Kidney glomerular epithelial cell (primary cell): Measurements from ENCODE around the gene DAP3.
"Not testable (repeated sequence)": the region's sequence is repeated elsewhere in the genome, so short reads cannot be mapped to it uniquely, and the experiment has no call there.

ENCODE experiments used
- DNase-seq: peaks from one replicate; lab custom pipeline; 2025; lab: John Stamatoyannopoulos, UW

The DAP3 gene

DNA sequence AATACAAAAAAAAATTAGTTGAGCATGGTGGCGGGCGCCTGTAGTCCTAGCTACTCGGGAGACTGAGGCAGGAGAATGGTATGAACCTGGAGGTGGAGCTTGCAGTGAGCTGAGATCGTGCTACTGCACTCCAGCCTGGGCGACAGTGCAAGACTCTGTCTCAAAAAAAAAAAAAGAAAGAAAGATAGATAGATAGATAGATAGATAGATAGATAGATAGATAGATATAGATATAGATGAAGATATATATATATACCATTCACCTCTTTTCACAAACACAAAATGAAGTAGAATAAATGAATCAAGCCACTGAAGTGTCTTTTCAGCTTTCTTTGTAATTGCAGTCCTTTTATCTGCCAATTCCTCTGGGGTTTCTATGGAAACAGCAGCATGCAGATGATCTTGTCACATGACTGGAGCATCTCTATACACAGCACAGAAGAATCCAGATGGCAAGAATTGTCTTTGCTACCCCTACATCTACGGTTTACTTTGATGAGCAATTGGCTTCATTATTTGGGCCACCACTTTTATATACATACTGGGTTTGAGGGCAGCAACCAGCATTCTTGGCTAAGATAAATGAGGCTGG lies 29.7 kb downstream of the DAP3 start:
- DNase-seq, result not testable (repeated sequence)

GRCh38 chr1:155719703-155720102 lies 30.8 kb downstream of the DAP3 start:
- DNase-seq, result no peak

GRCh38 chr1:155725142-155725541 lies 36.3 kb downstream of the DAP3 start:
- DNase-seq, result no peak

- peak; percentile 47 for DNase-seq
These were observed 40.4 kb downstream of the DAP3 start for GRCh38 chr1:155729031-155729898.

DNA sequence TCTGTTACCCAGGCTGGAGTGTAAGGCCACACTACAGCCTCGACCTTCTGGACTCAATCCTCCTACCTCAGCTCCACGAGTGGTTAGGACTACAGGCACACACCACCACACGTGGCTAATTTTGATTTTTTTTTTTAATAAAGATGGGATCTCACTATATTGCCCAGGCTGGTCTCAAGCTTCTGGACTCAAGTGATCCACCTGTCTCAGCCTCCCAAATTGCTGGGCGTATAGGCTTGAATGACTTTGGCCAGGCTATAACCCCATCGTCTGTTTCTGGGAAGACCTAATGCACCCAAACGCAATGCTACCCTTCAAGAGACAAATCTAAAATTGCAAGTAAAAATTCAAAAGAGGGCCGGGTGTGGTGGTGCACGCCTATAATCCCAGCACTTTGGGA lies 52.1 kb downstream of the DAP3 start:
- no peak for DNase-seq

DNA sequence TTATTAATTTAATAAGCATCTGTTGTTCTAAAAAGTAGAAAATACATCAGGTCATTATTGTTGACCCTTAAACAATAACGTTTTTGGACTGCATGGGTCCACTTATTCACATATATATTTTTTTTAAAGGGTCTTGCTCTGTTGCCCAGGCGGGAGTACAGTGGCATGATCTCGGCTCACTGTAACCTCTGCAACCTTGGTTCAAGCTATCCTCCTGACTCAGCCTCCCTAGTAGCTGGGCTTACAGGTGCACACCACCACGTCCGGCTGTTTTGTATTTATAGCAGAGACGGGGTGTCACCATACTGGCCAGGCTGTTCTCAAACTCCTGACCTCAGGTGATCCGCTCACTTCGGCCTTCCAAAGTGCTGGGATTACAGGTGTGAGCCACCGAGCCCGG lies 53.0 kb downstream of the DAP3 start:
- DNase-seq, result no peak

- no peak for DNase-seq
These were observed 55.9 kb downstream of the DAP3 start for GRCh38 chr1:155744711-155745283.

DNA sequence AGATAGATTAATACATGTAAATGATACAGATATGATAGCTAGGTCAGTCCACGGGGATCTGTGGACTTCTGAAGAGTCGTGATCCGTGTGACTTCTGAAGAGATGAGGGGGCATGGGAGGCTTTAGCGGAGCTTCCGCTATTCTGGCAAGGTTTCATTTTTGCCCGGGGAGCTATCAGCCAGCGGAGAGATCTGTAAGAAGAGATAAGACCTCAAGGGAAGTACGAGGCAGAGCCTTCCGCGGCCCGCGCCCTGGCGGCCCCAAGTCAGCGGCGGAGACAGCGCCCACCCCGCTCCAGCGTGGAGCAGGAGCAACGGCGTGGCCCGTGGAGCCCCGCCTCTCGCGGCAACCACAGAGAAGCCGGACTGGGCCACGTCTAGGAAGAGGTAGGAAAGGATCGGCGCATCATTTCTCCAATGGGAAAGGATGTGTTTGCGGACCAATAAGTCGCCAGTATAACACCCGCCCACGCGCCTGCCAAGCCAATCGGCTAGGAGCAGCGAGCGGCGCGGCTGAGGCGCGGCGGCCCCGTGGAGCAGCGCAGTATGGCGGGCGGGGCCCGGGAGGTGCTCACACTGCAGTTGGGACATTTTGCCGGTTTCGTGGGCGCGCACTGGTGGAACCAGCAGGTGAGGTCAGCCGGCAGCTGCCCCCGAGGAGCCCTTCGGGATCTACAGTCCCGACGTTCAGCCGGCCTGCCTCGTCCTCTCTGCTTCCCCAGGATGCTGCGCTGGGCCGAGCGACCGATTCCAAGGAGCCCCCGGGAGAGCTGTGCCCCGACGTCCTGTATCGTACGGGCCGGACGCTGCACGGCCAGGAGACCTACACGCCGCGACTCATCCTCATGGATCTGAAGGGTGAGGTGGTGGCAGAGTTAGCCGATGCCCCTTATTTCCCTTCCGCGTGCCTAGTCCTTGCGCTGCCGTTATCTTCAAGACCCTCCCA lies 56.7 kb downstream of the DAP3 start:
- DNase-seq, result peak; percentile 91

DNA sequence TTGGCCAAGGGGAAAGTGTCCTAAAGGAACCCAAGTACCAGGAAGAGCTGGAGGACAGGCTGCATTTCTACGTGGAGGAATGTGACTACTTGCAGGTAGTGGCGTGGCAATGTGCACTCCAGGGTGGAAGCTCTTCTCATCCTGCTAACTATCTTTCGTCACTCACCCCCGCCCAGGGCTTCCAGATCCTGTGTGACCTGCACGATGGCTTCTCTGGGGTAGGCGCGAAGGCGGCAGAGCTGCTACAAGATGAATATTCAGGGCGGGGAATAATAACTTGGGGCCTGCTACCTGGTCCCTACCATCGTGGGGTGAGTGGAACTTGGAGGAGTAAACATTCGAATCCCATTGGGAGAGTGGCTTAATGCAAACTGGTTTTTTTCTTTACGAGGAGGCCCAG lies 58.7 kb downstream of the DAP3 start:
- not testable (repeated sequence) for DNase-seq

GRCh38 chr1:155748141-155748540 lies 59.2 kb downstream of the DAP3 start:
- DNase-seq, result not testable (repeated sequence)

DNA sequence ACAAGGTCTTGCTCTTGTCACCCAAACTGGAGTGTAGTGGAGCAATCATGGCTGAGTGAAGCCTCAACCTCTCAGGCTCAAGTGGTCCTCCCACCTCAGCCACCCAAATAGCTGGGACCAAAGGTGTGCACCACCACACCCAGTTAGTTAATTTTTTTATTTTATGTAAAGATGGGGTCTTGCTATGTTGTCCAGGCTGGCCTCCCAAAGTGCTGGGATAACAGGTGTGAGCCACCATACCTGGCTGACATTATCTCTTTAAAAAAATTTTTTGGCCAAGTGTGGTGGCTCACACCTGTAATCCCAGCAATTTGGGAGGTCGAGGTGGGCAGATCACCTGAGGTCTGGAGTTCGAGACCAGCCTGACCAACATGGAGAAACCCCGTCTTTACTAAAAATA lies 70.1 kb downstream of the DAP3 start:
- not testable (repeated sequence) for DNase-seq

GRCh38 chr1:155759966-155760630 lies 71.2 kb downstream of the DAP3 start:
- no peak for DNase-seq

- no peak for DNase-seq
These were observed 72.0 kb downstream of the DAP3 start for GRCh38 chr1:155760751-155761475.

DNA sequence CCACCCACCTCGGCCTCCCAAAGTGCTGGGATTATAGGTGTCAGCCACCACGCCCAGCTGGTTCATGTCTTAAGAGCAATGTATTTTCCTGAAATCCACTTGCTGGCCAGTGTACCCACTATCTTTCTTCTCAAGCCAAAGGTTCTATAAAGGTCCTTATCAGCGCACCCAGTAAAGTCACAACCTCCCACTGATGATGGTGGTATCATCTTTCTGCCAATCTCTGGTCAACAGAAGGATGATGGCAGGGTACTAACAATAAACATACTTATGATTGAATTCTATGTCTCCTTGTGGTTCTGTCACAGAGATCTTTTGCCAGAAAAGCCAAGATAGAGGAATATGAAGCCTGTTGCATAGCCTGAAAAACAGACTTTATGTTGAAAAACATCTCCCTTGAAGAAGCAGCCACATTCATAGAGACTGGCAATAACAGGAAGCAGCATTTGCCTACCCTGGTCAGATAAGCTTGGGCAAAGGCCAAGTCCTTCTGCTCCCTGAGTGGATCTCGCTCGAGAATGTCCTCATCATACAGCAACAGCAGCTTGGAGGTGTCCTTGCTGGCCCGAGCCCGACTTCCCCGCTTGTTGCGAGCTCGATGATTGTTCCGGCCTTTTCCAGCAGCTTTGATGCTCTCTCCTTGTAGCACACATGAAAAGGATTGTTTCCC lies 73.0 kb downstream of the DAP3 start:
- no peak for DNase-seq

DNA sequence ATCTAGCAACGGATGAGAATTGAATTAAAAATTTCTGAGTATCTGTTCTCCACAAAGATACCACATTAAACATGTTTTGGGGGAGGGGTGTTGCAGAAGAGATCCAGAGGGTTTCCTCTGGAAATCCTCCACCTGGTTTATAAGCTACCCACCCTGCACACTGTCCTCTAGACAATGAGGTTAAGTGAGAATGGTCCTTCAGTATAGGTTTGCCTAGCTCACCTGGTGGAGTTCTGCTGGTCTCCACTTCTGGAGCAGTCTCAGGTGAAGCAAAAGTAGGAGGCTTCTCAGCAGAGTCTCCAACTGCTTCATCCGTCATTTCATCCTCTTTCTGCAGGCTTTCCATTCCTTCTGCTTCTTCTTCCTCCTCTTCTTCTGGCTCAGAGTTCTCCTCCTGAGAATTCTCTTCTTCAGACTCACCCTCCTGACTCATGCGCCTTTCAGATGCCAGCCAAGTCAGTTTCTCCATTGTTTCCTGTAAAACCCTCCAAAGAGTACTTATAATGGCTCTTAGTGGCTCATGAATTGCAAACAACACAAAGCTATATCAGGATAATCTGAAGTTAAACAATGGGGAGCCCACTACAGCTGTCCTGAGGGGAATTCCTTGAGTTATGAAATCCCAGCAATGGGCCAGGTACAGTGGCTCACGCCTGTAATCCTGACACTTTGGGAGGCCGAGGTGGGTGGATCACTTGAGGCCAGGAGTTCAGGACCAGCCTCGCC lies 74.4 kb downstream of the DAP3 start:
- DNase-seq, result peak; percentile 75

DNA sequence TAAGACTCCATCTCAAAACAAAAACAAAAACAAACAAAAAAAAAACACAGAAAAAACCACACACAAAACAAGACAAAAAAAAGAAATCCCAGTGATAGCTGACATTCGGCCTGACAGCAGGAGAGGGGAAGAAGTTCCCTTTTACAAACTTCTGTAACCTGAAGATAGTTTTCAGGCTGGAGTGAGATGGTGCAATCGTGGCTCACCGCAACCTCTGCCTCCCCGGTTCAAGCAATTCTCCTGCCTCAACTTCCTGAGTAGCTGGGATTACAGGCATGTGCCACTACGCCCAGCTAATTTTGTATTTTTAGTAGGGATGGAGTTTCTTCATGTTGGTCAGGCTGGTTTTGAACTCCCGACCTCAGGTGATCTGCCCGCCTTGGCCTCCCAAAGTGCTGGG lies 75.1 kb downstream of the DAP3 start:
- DNase-seq, result not testable (repeated sequence)

DNA sequence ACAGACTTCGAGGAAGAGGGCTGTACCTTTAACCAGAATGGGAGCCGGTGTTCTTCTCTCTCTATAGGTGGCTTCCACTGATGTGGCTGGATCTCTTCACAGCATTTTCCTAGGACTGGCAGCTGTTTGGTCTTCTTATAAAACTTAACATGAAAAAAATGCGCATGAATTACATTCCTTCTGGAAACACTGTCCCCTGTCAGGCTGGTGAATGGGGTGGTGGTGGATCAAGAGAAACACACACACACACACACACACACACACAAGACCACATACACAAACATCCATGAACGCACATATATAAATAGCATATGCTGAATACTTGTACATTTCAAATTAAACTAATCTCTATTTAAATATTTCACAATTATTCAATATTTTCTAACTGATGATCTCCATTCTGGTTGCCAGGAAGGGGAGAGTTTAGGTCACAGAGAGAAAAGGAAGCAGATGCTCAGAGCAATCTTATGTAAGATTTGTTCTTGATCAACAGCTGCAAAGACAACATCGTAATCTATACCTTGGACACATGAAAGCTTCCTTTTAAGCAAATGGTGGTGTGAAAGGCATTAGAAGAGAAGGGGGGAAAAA lies 78.6 kb downstream of the DAP3 start:
- DNase-seq, result not testable (repeated sequence)

DNA sequence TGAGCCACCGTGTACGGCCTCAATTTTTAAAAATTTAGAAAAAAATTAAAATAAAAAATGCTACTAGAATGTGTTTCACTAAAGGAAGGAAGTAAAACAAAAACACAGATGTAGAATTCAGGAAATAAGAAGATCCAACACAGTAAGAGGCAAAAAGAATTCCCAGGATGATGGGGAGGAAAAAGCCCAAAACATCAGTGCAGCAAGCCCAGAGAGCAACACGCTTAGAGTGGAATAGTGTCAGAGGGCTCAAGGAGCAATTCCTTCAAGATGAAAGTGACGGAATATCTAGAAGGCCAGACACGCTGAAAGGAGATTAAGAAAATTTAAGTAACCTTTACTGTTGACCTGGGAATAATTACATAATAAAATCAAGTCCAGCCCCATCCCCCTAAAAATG lies 80.4 kb downstream of the DAP3 start:
- no peak for DNase-seq

DNA sequence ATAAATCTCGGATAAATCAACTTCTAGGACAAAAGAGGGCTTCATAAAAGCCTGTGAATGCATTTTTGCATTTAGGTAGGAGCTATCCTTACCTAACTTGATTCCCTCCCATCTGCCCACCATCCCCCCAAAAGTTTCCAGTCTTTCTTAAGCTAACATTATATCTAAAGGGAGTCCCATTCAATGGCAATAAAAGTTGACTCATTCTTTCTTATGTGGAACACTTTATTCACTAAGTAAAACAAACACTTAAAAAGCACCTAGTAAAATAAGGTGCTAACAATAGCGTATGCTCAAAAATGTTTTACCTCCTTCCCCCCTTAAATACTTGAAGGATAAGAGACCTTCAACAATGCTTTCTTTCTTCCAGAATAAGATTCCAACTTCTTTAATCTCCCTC lies 84.3 kb downstream of the DAP3 start:
- DNase-seq, result no peak
